AG04449 (cell line): ENCODE measurements around the gene DUSP3.

Source experiments
- CTCF ChIA-PET: fragments of 350-600 bp; formaldehyde crosslinking; extraction: SDS; loops from one replicate; lab custom pipeline; 2021; ENCODE audit warnings: antibody characterized with exemption; lab: Yijun Ruan, JAX
- POLR2A ChIA-PET: fragments of 400-600, 350-600 bp; formaldehyde crosslinking; extraction: SDS; loops from one replicate; lab custom pipeline; 2020; ENCODE audit warnings: antibody characterized with exemption, inconsistent platforms; lab: Yijun Ruan, JAX
- DNase-seq: peaks from one replicate; pipeline ENCODE4 v3.0.0-alpha.2; 2010; ENCODE audit warnings: low read depth, low spot score
- H3K4me3 ChIP-seq: 2 replicates; pipeline ENCODE4 v1.5.1; 2011; ENCODE audit warnings: low read depth, mild to moderate bottlenecking, control low read depth, low read length
- CTCF ChIP-seq: IDR thresholded peaks from one replicate; pipeline ENCODE4 v1.5.1; 2011; ENCODE audit warnings: mild to moderate bottlenecking, moderate library complexity, low read length, control low read depth, inconsistent platforms; ENCODE audit not compliant: insufficient read depth; ENCODE audit errors: missing control alignments

DUSP3 gene

DNA sequence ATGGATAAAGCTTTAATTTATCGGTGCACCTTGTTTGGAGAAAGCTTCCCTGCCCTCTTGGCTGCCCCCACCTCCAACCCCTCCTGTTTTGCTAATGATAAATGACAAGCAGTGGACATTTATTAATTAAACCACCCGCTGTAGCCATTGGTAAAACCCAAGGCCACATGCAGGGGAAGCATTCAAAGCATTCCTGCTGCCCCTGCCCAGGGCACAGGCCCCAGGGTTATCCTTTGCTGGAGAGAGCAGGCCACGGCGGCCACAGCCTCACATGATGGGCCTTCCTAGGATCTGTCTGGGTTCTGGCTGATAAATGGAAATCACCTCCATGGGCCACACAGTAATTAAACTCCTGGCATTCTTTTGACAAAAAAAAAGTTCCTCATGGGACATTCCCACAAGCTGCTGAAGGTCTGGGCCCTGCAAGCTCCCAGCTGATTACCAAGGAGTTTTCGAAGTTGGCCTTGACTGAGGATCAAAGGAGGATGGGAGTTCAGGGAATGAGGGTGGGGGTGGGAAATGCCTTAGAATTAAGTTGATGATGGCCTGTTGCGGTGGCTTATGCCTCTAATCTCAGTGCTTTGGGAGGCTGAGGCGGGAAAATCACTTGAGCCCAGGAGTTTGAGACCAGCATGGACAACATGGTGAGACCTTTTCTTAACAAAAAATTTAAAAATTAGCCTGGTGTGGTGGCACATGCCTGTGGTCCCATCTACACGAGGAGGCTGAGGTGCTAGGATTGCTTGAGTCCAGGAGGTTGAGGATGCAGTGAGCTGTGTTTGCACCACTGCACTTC, 55.7 kb downstream of the DUSP3 start:
- TF ChIP-seq CTCF, result no peak
- POLR2A ChIA-PET, result no interaction called here
- H3K4me3 ChIP-seq, result no peak overlapping the region
- CTCF ChIA-PET, result interaction anchor here (0.6 to 5.4 kb wide), 4 partner anchors 32 to 148 kb away, joined by 3 to 28 read pairs (median 3); partner anchors contain the start of gene SOST
- no peak for DNase-seq

DNA sequence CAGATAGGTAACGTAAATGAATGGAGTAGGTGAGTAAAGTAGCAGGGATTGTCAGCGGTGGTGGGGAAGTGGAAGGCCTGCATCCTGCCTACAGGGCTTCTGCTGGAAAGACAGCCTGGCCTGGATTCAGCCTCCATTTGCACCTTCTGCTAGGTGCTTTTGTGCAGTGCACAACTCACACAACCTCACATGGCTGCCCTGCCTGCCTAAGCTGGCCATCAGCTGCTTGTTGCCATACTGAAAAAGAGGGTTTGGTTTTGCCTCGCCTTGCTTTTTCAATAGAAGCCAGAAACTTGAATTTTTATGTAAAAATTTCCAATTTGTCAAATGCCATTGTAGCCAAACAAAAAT, 56.5 kb downstream of the DUSP3 start:
- no peak for TF ChIP-seq CTCF
- ChIA-PET POLR2A (no interaction called here), CTCF (interaction anchor here (1.4 to 2.6 kb wide), 4 partner anchors 13 to 38 kb away, joined by 3 to 11 read pairs (median 5); no protein-coding TSS in a partner anchor)
- no peak for DNase-seq
- no peak overlapping the region for H3K4me3 ChIP-seq

- TF ChIP-seq CTCF, result no peak
- POLR2A ChIA-PET, result no interaction called here
- CTCF ChIA-PET, result interaction anchor here (0.9 to 2.6 kb wide), 5 partner anchors 14 to 39 kb away, joined by 3 to 11 read pairs (median 3); no protein-coding TSS in a partner anchor
- DNase-seq, result no peak
- H3K4me3 ChIP-seq, result no peak overlapping the region
Observed at GRCh38 chr17:43721537-43722268, 57.1 kb downstream of the DUSP3 start.

- no peak for TF ChIP-seq CTCF
- H3K4me3 ChIP-seq, result peak overlapping the region; percentile 58
- CTCF ChIA-PET, result interaction anchor here (0.9 to 2.6 kb wide), 2 partner anchors 23 to 40 kb away, joined by 3 to 11 read pairs; no protein-coding TSS in a partner anchor
- DNase-seq, result no peak
- POLR2A ChIA-PET, result no interaction called here
Observed at GRCh38 chr17:43720311-43721060, 58.3 kb downstream of the DUSP3 start.

- no peak for DNase-seq
- ChIA-PET CTCF (interaction anchor here (2.6 kb wide), 1 partner anchor 41 kb away, joined by 11 read pairs; no protein-coding TSS in a partner anchor), POLR2A (no interaction called here)
- no peak overlapping the region for H3K4me3 ChIP-seq
- TF ChIP-seq CTCF, result no peak
Observed at GRCh38 chr17:43719578-43719977, 59.2 kb downstream of the DUSP3 start.
